PC-3 (cell line): ENCODE measurements around the gene KIAA1191. TPM values are rescaled to one million over a fixed set of nuclear protein-coding genes. Genes with fewer than 3 reads are reported as not detected.

Source experiments
- ATAC-seq: fragments of 200-7000 bp; cut with Tn5 transposase; 2 replicates; pipeline ENCODE4 v1.9.1; 2020; ENCODE audit warnings: mild to moderate bottlenecking, moderate library complexity
- BruUV-seq: library from RNA; stranded (reverse); fragments of 400-500 nt; replicated peaks from 2 replicates; lab custom pipeline; 2021; lab: Mats Ljungman, UMichigan
- CTCF ChIA-PET: fragments of 300-600 bp; sonication (Branson Sonifier 250); formaldehyde crosslinking; loops from one replicate; lab custom pipeline; 2022; ENCODE audit warnings: antibody characterized with exemption; lab: Charles Lee
- POLR2A ChIA-PET: fragments of 300-600 bp; sonication (Branson Sonifier 250); formaldehyde crosslinking; loops from one replicate; lab custom pipeline; 2022; ENCODE audit warnings: antibody characterized with exemption; ENCODE audit not compliant: unreplicated experiment; lab: Charles Lee
- DNase-seq: peaks from one replicate; pipeline ENCODE4 v3.0.0-alpha.2; 2015
- H2AFZ ChIP-seq: fragments of 300-600 bp; sonication (generic); 2 replicates; pipeline ENCODE4 v1.6.0; 2016; ENCODE audit warnings: antibody characterized with exemption, low read length
- H3F3A ChIP-seq: fragments of 300-600 bp; sonication (generic); one replicate; pipeline ENCODE4 v1.6.0; 2017; ENCODE audit warnings: antibody characterized with exemption, low read length, control low read depth, mild to moderate bottlenecking; ENCODE audit not compliant: unreplicated experiment
- H3K27ac ChIP-seq: fragments of 300-600 bp; sonication (generic); 2 replicates; pipeline ENCODE4 v1.5.1; 2016; ENCODE audit warnings: mild to moderate bottlenecking, low read length
- H3K27me3 ChIP-seq: fragments of 300-600 bp; sonication (generic); 2 replicates; pipeline ENCODE4 v1.6.1; 2016; ENCODE audit warnings: low read length, mixed read lengths
- H3K36me3 ChIP-seq: fragments of 300-600 bp; sonication (generic); 2 replicates; pipeline ENCODE4 v1.6.1; 2016; ENCODE audit warnings: low read depth, mixed run types, low read length, mixed read lengths
- H3K4me1 ChIP-seq: fragments of 300-600 bp; sonication (generic); 2 replicates; pipeline ENCODE4 v1.5.1; 2016; ENCODE audit warnings: low read length; ENCODE audit not compliant: insufficient read depth
- H3K4me2 ChIP-seq: fragments of 300-600 bp; sonication (generic); 2 replicates; pipeline ENCODE4 v1.6.0; 2016; ENCODE audit warnings: low read length
- H3K4me3 ChIP-seq: fragments of 300-600 bp; sonication (generic); 2 replicates; pipeline ENCODE4 v1.5.1; 2016; ENCODE audit warnings: mild to moderate bottlenecking, low read length, mixed read lengths
- H3K79me2 ChIP-seq: fragments of 300-600 bp; sonication (generic); 2 replicates; pipeline ENCODE4 v1.6.1; 2017; ENCODE audit warnings: low read length, mixed read lengths
- H3K9ac ChIP-seq: fragments of 300-600 bp; sonication (generic); 2 replicates; pipeline ENCODE4 v1.6.0; 2016; ENCODE audit warnings: mild to moderate bottlenecking, low read length
- H3K9me2 ChIP-seq: fragments of 300-600 bp; sonication (generic); replicated peaks from 2 replicates; pipeline ENCODE4 v1.6.1; 2016; ENCODE audit warnings: mixed run types, low read length, mixed read lengths
- H3K9me3 ChIP-seq: fragments of 300-600 bp; sonication (generic); 2 replicates; pipeline ENCODE4 v1.6.1; 2016; ENCODE audit warnings: low read length, mixed read lengths
- H4K20me1 ChIP-seq: fragments of 300-600 bp; sonication (generic); 2 replicates; pipeline ENCODE4 v1.6.1; 2016; ENCODE audit warnings: low read length, mixed read lengths
- EZH2 ChIP-seq: fragments of 300-600 bp; sonication (generic); IDR thresholded peaks from one replicate; pipeline ENCODE4 v1.6.1; 2017; ENCODE audit warnings: antibody characterized with exemption, mild to moderate bottlenecking, low read length; ENCODE audit not compliant: unreplicated experiment
- EZH2phosphoT487 ChIP-seq: fragments of 300-600 bp; sonication (generic); IDR thresholded peaks from 2 replicates; pipeline ENCODE4 v1.6.1; 2018; ENCODE audit warnings: mild to moderate bottlenecking, antibody characterized with exemption, low read length, borderline replicate concordance
- intact Hi-C: fragments of 100-400 bp; cut with micrococcal nuclease; formaldehyde crosslinking; loops from 2 replicates; pipeline ENCODE4 v1.9.0; 2023
- total RNA-seq: library from RNA; depleted of rRNA; stranded (reverse); fragments of >200 nt; gene quantifications from 2 replicates; pipeline ENCODE4 v1.2.3, GENCODE V29; 2014
- TF ChIP-seq, protein P1 (sequence below): fragments of 300-600 bp; sonication (generic); conservative IDR thresholded peaks from 2 replicates; pipeline ENCODE4 v1.5.1; 2017; ENCODE audit warnings: antibody characterized with exemption, low read depth, mild to moderate bottlenecking, low read length

KIAA1191 gene
- total RNA-seq, 1 experiment from 2014 or later = 81.1 TPM

DNA sequence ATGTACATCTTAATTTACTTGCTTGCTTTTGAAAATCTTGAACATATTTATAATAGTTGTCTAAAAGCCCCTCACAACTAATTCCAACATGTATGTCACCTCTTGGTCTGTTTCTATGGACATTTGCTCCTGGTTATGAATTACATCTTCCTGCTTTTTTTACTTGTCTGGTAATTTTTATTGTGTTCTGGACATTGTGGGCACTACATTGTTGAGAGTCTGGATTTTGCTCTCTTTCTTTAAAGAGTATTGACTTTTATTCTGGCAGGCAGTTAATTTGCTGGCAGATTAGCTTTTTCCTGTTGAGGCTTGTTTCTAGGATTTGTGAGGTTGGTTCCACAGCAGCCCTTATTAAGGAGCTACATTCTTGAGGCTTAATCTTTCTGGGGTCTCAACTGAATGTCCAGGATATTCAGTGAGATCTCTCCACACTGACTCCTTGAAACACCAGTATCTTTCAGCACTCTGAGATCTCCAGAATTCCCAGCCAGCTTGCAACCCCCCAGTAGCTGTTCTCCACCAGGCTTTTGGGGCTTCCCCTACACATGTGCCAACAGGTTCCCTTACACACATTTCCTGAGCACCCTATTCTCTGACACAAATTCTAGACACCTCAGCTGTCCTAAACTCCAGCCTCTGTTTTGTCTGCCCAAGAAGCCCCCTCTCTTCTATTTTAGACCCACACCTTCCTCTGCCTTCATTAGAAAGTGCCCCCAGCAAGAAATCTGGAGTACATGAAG is 27.4 kb downstream of the KIAA1191 start:
- Histone ChIP-seq H3K4me1 (no peaks in the 10 kb centered on the region), H3K27me3 (no peaks in the 10 kb centered on the region), H3K79me2 (no peaks in the 10 kb centered on the region), H3K9me2 (no peaks in the 10 kb centered on the region), H3K36me3 (peaks cover 6% of the 10 kb centered on the region), H3K4me2 (no peak overlapping the region), H4K20me1 (no peaks in the 10 kb centered on the region), H3K9ac (no peak overlapping the region), H3F3A (no peaks in the 10 kb centered on the region), H3K4me3 (no peak overlapping the region), H2AFZ (no peak overlapping the region), H3K27ac (no peak overlapping the region), H3K9me3 (no peaks in the 10 kb centered on the region)
- POLR2A ChIA-PET = no interaction called here
- BruUV-seq = no TSS peak
- DNase-seq (no peak), ATAC-seq (no peak)
- intact Hi-C loops = no loop called here
- CTCF ChIA-PET = no interaction called here
- TF ChIP-seq EZH2 (no peak), EZH2phosphoT487 (no peak)
- TF ChIP-seq, protein P1, sequence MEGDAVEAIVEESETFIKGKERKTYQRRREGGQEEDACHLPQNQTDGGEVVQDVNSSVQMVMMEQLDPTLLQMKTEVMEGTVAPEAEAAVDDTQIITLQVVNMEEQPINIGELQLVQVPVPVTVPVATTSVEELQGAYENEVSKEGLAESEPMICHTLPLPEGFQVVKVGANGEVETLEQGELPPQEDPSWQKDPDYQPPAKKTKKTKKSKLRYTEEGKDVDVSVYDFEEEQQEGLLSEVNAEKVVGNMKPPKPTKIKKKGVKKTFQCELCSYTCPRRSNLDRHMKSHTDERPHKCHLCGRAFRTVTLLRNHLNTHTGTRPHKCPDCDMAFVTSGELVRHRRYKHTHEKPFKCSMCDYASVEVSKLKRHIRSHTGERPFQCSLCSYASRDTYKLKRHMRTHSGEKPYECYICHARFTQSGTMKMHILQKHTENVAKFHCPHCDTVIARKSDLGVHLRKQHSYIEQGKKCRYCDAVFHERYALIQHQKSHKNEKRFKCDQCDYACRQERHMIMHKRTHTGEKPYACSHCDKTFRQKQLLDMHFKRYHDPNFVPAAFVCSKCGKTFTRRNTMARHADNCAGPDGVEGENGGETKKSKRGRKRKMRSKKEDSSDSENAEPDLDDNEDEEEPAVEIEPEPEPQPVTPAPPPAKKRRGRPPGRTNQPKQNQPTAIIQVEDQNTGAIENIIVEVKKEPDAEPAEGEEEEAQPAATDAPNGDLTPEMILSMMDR = no peak

- Histone ChIP-seq H3K4me3 (no peak overlapping the region), H3K9ac (no peak overlapping the region), H3K9me2 (no peaks in the 10 kb centered on the region), H3K27me3 (no peaks in the 10 kb centered on the region), H4K20me1 (no peaks in the 10 kb centered on the region), H3K27ac (no peak overlapping the region), H3K36me3 (no peaks in the 10 kb centered on the region), H3K4me2 (no peak overlapping the region), H2AFZ (no peak overlapping the region), H3K4me1 (no peaks in the 10 kb centered on the region), H3K9me3 (no peaks in the 10 kb centered on the region), H3F3A (no peaks in the 10 kb centered on the region), H3K79me2 (no peaks in the 10 kb centered on the region)
- intact Hi-C loops = no loop called here
- BruUV-seq = no TSS peak
- ATAC-seq (no peak), DNase-seq (no peak)
- POLR2A ChIA-PET = no interaction called here
- CTCF ChIA-PET = interaction anchor here (0.9 kb wide), 1 partner anchor 85 kb away, joined by 3 read pairs; no protein-coding TSS in a partner anchor
- TF ChIP-seq, protein P1 = no peak
- TF ChIP-seq EZH2phosphoT487 (no peak), EZH2 (no peak)
These were observed 41.0 kb downstream of the KIAA1191 start for GRCh38 chr5:176320577-176320976.
